ENCODE measurements around the gene TOX2. TPM values are rescaled to one million over a fixed set of nuclear protein-coding genes. Genes with fewer than 3 reads are reported as not detected.

TOX2 gene
- total RNA-seq, 1 donor from 2014 or later: 2.8 TPM

DNA sequence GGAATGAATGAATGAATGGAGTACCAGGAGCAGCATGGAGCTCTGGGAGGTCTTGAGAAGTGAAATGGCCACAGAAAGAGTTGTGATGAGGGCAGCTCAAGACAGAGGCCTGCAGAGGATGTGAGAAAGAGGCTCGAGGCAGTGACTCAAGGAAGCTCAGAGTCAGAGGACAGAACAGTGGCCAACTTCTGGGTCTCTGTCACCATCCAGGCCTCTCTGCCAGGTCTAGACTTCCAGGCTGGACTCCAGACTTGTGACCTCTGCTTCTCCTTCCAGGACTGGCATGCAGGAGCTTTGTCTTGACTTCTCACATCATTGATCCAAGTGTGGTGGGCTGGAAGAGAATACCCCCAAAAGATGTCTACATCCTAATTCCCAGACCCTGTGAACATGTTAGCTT is 119.8 kb downstream of the TOX2 start:
- H3K4me1 Mint-ChIP-seq (ENCODE audit: low read depth): no peaks in the 10 kb centered on the region
- H3K9me3 Mint-ChIP-seq (ENCODE audit: low read depth): peaks cover 8% of the 10 kb centered on the region
- peaks cover 41% of the 10 kb centered on the region for H3K27me3 Mint-ChIP-seq
- H3K36me3 Mint-ChIP-seq (ENCODE audit: insufficient read depth): no peaks in the 10 kb centered on the region
- no peak overlapping the region for H3K4me3 Mint-ChIP-seq (ENCODE audit: low read depth)
- DNase-seq (ENCODE audit: low spot score, unreplicated experiment): no peak
- H3K27ac Mint-ChIP-seq: peak overlapping the region; percentile 9
- no peak for TF ChIP-seq CTCF (IDR thresholded peaks at IDR 0.05; ENCODE audit: unreplicated experiment)

GRCh38 chr20:44034965-44035635 is 120.4 kb downstream of the TOX2 start:
- peaks cover 39% of the 10 kb centered on the region for H3K27me3 Mint-ChIP-seq
- DNase-seq (ENCODE audit: low spot score, unreplicated experiment): no peak
- no peaks in the 10 kb centered on the region for H3K4me1 Mint-ChIP-seq (ENCODE audit: low read depth)

DNA sequence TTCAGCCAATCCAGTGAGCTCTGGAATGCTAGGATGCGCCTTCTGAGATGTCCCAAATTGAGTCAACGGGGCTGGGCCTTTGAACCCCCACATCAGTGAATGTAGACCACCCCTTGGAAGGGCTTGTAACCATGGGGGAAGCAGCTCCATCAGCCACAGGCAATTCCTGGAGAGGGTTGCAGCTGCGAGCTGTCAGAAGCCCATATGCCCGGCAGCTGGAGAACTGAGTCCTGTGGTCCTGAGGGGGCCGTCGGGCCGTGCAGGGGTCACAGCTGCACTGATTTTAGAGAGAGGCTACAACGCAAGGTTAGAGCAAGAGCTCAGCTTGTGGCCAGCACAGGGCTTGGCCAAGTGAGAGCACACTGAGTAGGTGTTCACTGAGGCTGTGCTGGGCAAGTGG is 121.3 kb downstream of the TOX2 start:
- peaks cover 3% of the 10 kb centered on the region for H3K9me3 Mint-ChIP-seq (ENCODE audit: low read depth)
- H3K27me3 Mint-ChIP-seq: peaks cover 38% of the 10 kb centered on the region
- no peak overlapping the region for H3K4me3 Mint-ChIP-seq (ENCODE audit: low read depth)
- H3K27ac Mint-ChIP-seq: no peak overlapping the region
- no peaks in the 10 kb centered on the region for H3K36me3 Mint-ChIP-seq (ENCODE audit: insufficient read depth)
- TF ChIP-seq CTCF (IDR thresholded peaks at IDR 0.05; ENCODE audit: unreplicated experiment): no peak
- no peak for DNase-seq (ENCODE audit: low spot score, unreplicated experiment)
- H3K4me1 Mint-ChIP-seq (ENCODE audit: low read depth): no peaks in the 10 kb centered on the region

More at GRCh38 chr20:44034965-44035635, 120.4 kb downstream of the TOX2 start:
- Mint-ChIP-seq H3K9me3 (ENCODE audit: low read depth) (peaks cover 8% of the 10 kb centered on the region), H3K36me3 (ENCODE audit: insufficient read depth) (no peaks in the 10 kb centered on the region), H3K4me3 (ENCODE audit: low read depth) (no peak overlapping the region), H3K27ac (peak overlapping the region; percentile 9)
- no peak for TF ChIP-seq CTCF (IDR thresholded peaks at IDR 0.05; ENCODE audit: unreplicated experiment)

DNA sequence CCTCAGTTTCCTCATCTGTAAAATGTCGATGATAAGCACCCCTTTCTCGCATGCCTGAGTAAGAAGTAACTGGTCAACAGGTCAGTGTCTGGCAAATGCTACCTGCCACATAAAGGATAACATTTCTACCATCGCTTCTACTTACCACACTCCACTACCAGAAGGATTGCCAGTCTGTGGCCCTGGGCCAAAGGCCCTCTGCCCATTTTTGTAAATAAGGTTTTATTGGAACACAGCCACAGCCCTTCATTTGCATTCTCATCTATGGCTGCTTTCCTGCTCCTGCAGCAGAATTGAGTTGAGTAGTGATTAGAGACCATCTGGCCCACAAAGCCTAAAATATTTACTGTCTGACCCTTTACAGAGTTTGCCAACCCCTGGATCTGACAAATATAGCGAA is 121.8 kb downstream of the TOX2 start:
- Mint-ChIP-seq H3K9me3 (ENCODE audit: low read depth) (peaks cover 3% of the 10 kb centered on the region), H3K4me1 (ENCODE audit: low read depth) (no peaks in the 10 kb centered on the region), H3K36me3 (ENCODE audit: insufficient read depth) (no peaks in the 10 kb centered on the region), H3K4me3 (ENCODE audit: low read depth) (no peak overlapping the region), H3K27me3 (peaks cover 37% of the 10 kb centered on the region), H3K27ac (no peak overlapping the region)
- no peak for DNase-seq (ENCODE audit: low spot score, unreplicated experiment)
- TF ChIP-seq CTCF (IDR thresholded peaks at IDR 0.05; ENCODE audit: unreplicated experiment): no peak

- Mint-ChIP-seq H3K36me3 (ENCODE audit: insufficient read depth) (no peaks in the 10 kb centered on the region), H3K27ac (no peak overlapping the region), H3K4me3 (ENCODE audit: low read depth) (no peak overlapping the region), H3K9me3 (ENCODE audit: low read depth) (peaks cover 3% of the 10 kb centered on the region), H3K27me3 (peaks cover 26% of the 10 kb centered on the region), H3K4me1 (ENCODE audit: low read depth) (no peaks in the 10 kb centered on the region)
- no peak for TF ChIP-seq CTCF (IDR thresholded peaks at IDR 0.05; ENCODE audit: unreplicated experiment)
- no peak for DNase-seq (ENCODE audit: low spot score, unreplicated experiment)
Observed at GRCh38 chr20:44038681-44039123, 124.0 kb downstream of the TOX2 start.

All from progenitor cell of endocrine pancreas (in vitro differentiated cells).